Measurements from ENCODE around the gene IGF2BP2.

DNA sequence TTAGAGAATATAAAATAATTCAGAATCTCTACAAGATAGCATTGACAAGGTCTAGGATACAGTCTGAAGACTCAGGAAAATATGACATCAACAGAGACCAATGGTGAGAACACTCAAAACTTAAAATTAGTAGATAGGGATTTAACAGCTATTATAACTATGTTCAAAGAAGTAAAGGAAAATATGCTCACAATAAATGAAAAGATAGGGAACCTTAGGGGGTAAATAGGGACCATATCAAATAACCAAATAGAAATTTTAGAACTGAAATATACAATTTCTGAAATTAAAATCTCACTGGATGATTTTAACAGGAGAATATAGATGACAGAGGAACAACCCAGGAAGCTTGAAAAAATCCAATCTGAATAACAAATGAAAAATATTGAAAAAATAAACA is 31.8 kb upstream of the IGF2BP2 start:
- TF ChIP-seq, protein P1, sequence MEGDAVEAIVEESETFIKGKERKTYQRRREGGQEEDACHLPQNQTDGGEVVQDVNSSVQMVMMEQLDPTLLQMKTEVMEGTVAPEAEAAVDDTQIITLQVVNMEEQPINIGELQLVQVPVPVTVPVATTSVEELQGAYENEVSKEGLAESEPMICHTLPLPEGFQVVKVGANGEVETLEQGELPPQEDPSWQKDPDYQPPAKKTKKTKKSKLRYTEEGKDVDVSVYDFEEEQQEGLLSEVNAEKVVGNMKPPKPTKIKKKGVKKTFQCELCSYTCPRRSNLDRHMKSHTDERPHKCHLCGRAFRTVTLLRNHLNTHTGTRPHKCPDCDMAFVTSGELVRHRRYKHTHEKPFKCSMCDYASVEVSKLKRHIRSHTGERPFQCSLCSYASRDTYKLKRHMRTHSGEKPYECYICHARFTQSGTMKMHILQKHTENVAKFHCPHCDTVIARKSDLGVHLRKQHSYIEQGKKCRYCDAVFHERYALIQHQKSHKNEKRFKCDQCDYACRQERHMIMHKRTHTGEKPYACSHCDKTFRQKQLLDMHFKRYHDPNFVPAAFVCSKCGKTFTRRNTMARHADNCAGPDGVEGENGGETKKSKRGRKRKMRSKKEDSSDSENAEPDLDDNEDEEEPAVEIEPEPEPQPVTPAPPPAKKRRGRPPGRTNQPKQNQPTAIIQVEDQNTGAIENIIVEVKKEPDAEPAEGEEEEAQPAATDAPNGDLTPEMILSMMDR (IDR thresholded peaks at IDR 0.05; ENCODE audit: low read length), result no peak
- TF ChIP-seq EZH2 (optimal IDR thresholded peaks at IDR 0.05; ENCODE audit: low read depth, low read length) (no peak), EZH2phosphoT487 (IDR thresholded peaks at IDR 0.05; ENCODE audit: low read length) (no peak)

All from MM.1S (cell line).